HEK293T (cell line): ENCODE measurements around the gene KLHL33.

ENCODE experiments used
- BHLHE40 ChIP-seq: fragments of 450-650 bp; IDR thresholded peaks from 2 replicates; pipeline ENCODE4 v1.6.1; 2016; ENCODE audit warnings: mild to moderate bottlenecking, moderate library complexity, borderline replicate concordance
- CTBP1 ChIP-seq: fragments of 450-650 bp; IDR thresholded peaks from 2 replicates; pipeline ENCODE4 v1.6.1; 2016; ENCODE audit warnings: borderline replicate concordance
- ELF4 ChIP-seq: fragments of 450-650 bp; IDR thresholded peaks from 2 replicates; pipeline ENCODE4 v1.6.1; 2017; ENCODE audit warnings: antibody characterized with exemption
- FOXA1 ChIP-seq: fragments of 450-650 bp; IDR thresholded peaks from 2 replicates; pipeline ENCODE4 v1.6.1; 2016; ENCODE audit warnings: mild to moderate bottlenecking
- FOXK2 ChIP-seq: fragments of 450-650 bp; IDR thresholded peaks from 2 replicates; pipeline ENCODE4 v1.6.1; 2016; ENCODE audit warnings: mild to moderate bottlenecking
- FOXM1 ChIP-seq: fragments of 450-650 bp; IDR thresholded peaks from 2 replicates; pipeline ENCODE4 v1.6.1; 2017; ENCODE audit warnings: mild to moderate bottlenecking, borderline replicate concordance
- HDGF ChIP-seq: fragments of 450-650 bp; IDR thresholded peaks from 2 replicates; pipeline ENCODE4 v1.6.1; 2017; ENCODE audit warnings: antibody characterized with exemption, borderline replicate concordance
- NFRKB ChIP-seq: fragments of 450-650 bp; IDR thresholded peaks from 2 replicates; pipeline ENCODE4 v1.6.1; 2016; ENCODE audit warnings: mild to moderate bottlenecking, moderate library complexity
- PKNOX1 ChIP-seq: fragments of 450-650 bp; IDR thresholded peaks from 2 replicates; pipeline ENCODE4 v1.6.1; 2016
- SP1 ChIP-seq: fragments of 450-650 bp; IDR thresholded peaks from 2 replicates; pipeline ENCODE4 v1.6.1; 2017
- TARDBP ChIP-seq: fragments of 450-650 bp; IDR thresholded peaks from 2 replicates; pipeline ENCODE4 v1.6.1; 2016
- ZNF384 ChIP-seq: fragments of 450-650 bp; IDR thresholded peaks from 2 replicates; pipeline ENCODE4 v1.6.1; 2016

GRCh38 chr14:20412411-20412810 is 23.6 kb downstream of the KLHL33 start:
- TF ChIP-seq HDGF (no peak), FOXA1 (no peak), BHLHE40 (no peak), FOXK2 (no peak), CTBP1 (no peak), NFRKB (no peak), TARDBP (no peak), PKNOX1 (no peak), ZNF384 (peak; percentile 90), FOXM1 (no peak), SP1 (no peak), ELF4 (no peak)
